Measurements from ENCODE around the gene ZNF330.
"Not testable (repeated sequence)": the region's sequence is repeated elsewhere in the genome, so short reads cannot be mapped to it uniquely, and the experiment has no call there.

Gene ZNF330

DNA sequence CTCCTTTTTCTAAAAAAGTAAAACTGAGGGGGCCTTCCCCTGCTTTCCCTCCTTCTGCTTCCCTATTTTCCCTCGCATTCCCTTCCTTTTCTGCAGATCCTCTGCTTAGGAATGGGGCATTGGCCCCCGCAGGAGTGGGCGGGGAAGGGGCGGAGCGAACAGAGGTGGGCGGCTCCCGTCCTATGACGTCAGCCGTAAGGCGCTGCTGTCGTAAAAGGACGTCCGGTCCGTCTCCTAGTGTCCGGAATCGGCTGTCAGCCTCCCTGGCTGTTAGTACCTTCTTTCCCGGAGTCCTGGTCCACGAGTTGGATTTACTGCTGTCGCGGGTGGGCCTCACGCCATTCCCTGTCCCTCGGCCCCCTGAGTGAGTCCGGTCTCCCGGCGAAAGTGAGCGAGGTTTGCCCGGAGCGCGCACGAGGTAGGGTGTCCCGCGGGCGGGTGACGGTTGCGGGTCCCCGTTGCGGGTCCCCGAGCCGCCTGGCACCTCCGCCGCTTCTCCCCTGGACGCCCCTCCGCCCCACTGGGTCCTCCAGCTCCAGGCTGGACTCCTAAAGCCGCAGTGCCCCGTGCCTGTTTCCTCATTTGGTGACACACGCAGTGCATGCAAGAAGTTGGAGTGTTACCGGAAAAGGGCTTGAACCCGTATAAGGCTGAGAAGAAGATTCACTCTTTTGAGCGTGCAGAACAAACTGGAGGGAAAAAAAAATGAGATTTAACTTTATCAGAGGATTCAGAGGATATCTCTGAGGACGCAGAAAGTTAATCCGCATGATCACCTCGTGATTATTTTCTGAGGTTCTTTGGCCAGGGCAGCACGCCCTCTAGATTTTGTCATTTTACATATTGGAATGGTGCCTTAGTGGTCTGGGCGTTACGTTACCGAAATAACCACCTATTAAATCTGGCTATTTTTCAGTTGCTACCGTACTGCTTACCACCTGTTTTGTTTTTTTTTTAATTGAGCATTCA is at the start of gene ZNF330:
TSS of gene ZNF330 (plus strand) at position 205 of the 969 bp plus-strand sequence. CDS start 1,477 bp downstream, outside the sequence.
- DNase-seq (ENCODE audit: low read depth, low spot score): peak; percentile 46
- peak within 1 kb of the TSS; percentile 72 for H3K27ac ChIP-seq

DNA sequence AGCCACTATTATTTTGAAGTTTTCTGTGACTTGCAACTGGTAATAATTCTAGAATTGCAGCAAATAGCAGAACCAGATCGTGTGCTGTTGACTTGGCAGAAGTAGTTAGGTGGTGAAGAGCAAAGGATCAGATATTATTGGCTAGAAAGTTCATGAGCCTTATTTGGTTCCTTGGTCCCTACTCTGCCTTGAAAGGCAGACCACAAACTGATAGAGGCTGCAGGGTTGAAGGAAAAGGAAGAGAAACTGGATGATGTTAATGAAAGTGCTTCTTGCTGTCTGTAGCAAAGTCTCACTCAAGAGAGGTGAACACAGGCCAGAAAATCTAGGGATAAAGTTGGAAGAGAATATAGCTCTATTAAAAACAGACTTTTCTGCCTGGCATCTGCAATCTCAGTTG is 46.2 kb upstream of the ZNF330 start:
- DNase-seq (ENCODE audit: low read depth, low spot score): no peak
- H3K27ac ChIP-seq: no peak overlapping the region

DNA sequence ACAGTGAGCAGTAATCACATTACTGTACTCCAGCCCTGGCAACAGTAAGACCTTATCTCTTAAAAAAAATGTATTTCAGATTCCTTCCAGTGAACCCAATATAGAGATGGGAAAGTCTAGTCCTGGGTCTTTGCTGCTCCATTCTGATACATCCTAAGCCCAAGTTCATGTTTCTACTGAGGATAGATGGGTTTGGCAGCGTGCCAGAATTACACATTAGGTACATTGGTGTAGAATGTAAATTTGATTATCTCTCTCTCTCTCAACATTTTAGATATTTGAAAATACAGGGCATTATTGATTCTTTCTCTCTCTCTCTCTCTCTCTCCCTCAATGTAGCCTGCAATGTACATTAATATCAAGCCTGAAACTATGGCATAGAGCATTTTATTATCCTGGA is 43.5 kb upstream of the ZNF330 start:
- no peak for DNase-seq (ENCODE audit: low read depth, low spot score)
- H3K27ac ChIP-seq: no peak overlapping the region

DNA sequence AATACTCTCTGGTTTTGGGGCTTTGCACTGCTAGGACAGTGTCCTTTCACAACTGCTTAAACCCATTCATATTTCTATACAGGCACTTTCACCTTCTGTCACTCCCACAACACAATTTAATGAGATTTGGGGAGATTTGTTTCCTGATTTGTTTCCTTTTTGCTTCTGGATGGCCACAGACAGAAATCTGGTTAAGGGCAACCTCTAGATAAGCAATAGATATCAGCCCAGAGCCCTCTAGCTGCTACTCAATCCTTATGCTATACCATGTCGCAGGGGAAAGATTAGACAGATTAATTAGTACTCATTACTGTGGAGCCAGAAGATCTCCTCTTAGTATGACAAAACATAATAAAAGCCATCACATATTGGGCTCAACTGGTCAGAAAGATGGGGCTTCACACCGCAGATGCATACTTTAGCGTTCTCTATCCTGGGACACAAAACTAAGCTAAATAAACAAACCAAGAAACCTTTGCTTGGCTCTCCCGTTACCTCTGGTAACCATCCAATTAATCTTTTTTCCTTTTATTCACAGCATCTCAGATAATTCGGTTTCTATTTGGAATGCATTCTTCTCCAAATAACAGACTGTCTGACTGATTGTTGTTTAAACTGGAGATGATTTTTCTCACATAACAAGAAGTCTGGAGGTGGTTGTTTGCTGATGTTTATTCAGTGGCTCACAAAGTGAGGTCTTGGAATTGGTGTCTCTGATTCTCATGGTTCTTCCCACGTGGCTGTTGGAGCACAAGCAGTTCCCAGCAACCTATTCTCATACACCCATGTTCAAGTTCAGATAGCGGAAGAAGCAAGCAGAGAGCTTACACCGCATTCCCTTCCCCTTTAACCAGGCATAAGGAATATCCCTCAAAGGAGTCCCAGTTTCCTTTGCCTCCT is 41.0 kb upstream of the ZNF330 start:
- H3K27ac ChIP-seq: no peak overlapping the region
- DNase-seq (ENCODE audit: low read depth, low spot score): no peak

DNA sequence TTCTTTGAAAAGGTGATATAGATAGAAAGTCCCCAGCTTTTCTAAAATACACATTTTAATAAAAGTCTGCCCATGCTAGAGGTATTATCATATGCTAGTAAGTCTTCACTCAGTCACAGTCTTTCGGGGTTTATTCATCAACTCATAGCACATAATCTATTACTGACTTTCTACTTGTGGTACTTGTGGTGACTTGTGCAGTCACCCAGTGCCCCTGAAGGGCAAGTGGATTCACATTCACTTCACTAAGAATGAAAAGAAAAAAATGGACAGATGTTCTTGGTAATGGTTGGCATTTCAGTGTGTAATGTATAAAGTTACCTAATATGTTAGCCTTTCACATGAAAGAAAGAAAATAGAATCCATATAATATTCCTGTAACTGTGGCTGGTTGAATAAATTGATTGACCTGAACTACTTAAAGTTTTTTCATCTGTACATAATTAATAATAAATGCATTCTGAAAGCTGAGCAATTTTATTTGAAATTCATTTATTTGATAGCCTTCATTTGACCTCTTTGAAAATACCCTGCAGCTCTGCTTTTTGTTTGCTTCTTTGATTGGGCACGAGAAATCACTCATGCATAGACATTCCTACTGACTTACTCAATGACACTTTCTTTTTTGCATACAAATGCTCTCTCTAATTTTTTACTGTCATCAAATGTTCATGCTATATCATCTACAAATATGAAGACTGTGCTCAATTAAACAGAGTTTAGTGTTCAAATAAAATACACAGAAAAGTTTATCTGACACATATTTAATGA is 39.5 kb upstream of the ZNF330 start:
- DNase-seq (ENCODE audit: low read depth, low spot score): peak; percentile 10
- no peak overlapping the region for H3K27ac ChIP-seq

DNA sequence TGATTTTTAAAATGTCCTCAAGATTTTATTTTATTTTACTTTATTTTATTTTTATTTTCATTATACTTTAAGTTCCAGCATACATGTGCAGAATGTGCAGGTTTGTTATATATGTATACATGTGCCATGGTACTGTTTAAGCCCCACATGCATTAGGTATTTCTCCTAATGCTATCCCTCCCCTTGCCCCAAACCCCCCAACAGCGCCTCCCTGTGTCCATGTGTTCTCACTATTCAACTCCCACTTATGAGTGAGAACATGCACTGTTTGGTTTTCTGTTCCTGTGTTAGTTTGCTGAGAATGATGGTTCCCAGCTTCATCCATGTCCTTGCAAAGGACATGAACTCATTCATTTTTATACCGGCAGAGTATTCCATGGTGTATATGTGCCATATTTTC is 37.2 kb upstream of the ZNF330 start:
- not testable (repeated sequence) for DNase-seq (ENCODE audit: low read depth, low spot score); H3K27ac ChIP-seq

DNA sequence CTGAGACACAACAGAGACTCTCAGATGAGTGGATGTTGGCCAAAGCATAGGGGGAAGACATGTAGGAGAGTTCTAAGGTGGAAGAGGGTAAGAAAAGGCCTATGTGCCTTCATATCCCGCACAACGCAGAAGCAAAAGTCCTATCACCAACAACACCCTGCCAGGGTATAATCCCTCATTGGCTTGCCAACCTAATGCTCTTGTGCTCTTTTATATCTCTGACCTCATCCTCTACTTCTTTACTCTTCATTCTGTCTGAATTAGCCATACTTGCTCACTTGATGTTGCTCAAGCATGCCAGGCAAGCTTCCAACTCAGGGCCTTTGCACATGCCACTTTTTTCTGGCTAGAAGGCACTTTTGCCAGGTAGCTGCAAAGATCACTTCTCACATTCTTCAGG is 28.1 kb upstream of the ZNF330 start:
- no peak overlapping the region for H3K27ac ChIP-seq
- no peak for DNase-seq (ENCODE audit: low read depth, low spot score)

DNA sequence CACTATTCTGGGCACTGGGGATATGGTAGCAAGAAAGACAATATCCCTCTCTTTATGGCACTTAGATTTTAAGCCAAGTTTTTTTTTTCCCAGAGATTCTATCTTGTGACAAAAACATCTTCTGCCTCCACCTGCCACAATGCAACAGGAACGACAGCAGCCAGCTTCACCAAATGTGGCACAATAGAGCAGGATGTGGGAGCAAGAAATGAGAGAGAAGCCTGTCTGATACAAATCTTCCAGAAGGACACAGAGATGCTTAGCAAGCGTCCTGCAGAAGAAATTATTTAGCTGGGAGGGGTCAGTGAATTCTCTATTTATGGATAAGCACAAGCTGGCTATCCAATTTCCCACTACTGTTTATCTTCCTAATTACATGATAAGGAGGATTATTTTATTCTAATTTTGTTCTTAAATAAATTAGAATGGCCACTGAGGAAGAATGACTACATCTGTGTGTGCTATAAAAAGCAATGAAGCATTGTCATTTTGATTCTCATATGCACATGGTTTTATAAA is 27.1 kb upstream of the ZNF330 start:
- no peak overlapping the region for H3K27ac ChIP-seq

DNA sequence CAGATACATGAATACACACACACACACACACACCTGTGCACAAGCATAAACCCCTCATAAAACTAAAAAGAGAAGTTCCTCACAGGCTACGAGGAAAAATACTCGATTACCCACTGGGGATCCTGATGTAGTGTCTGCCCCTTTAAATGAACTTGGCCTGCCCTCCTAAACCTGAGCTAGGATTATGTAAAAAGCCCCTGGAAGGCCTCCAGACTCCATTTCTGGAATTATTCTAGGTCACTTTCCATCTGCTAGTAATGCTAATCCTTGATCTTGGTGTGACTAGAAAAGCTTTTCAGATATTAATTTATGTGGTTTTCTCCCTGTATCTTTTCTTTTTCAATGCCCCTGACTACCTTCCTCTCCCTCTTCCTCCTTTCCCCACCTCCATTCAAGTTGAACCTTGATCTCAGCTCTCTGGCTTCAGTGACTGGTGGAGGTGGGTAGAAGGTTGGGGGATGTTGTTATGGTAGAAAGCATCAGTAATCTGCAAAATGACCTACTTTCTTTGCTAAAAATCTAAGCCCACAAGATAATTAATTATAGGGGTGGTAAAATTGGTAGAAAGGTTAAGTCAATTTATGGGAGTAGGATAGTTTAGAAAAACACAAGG is 25.5 kb upstream of the ZNF330 start:
- H3K27ac ChIP-seq: no peak overlapping the region
- DNase-seq (ENCODE audit: low read depth, low spot score): no peak

More for the DNA sequence above, 27.1 kb upstream of the ZNF330 start:
- DNase-seq (ENCODE audit: low read depth, low spot score): no peak

DNA sequence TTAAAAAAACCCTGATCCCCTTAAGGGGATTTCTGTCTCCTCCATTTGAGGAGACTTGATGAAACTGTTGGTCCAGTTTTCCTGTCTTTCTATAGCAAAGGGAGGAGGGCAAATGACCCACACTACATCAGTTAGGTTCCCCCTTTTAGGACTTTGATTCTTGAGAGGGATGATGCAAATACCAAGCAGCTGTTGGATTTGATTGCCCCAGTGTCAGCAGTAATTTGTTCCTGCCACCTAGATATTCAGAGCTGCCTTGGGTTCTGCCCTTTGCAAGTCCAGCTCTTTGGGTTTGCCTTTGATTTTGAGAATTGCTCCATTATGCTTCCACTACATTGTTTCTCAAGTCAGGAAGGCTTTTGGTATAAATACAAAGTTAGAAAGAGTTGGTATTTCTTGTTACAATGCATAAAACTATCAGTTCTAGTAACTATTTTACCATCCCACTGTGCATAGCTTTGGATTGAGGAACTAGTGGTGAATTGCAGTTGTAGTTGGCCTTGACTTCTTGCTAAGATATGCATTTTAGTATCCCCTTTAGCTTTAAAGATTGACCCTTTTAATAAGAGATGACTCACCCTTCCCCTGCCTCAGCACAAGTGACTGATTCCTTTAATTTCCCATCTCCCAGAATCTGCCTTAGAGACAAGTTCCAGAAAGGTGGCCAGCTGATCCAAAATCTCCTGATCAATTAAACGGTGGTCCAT is 24.3 kb upstream of the ZNF330 start:
- no peak for DNase-seq (ENCODE audit: low read depth, low spot score)
- no peak overlapping the region for H3K27ac ChIP-seq

DNA sequence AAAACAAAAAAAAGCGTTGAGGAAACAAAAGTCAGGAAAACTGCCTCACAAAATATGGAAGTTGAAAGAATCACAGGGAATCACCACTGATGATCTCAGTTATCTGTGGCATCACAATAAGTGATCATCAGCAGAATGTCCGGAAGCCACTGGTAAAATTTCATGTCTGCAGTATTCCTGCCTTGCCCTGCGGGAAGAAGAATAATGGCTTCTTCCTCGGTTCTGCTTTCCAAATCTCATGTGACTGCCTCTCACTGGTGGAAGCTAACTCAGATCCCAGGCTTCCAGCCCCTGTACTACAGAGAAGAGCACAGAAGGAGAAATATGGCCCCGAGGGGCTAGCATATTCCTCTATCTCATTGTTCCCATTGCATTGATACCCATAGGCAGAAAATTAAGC is 12.7 kb upstream of the ZNF330 start:
- H3K27ac ChIP-seq: no peak overlapping the region
- no peak for DNase-seq (ENCODE audit: low read depth, low spot score)

DNA sequence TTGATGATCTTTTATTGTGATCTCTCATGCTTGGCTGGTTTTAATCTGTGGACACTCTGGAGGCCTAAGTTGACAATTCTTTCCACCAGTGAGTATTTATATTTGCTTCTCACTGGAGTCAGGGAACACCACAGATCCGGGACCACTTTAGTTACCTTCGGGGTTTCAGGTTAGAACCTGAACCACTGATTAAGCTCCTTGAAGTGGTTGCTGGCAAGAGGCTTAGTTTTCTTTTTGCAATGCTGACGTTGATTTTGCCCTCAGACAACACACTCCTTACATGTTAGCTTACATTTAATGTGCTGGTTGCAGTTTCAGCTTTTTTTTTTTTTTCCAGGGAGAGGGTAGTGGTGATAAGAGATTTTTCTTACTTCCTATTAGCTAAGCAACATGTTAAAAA is 10.5 kb upstream of the ZNF330 start:
- no peak for DNase-seq (ENCODE audit: low read depth, low spot score)
- H3K27ac ChIP-seq: no peak overlapping the region

DNA sequence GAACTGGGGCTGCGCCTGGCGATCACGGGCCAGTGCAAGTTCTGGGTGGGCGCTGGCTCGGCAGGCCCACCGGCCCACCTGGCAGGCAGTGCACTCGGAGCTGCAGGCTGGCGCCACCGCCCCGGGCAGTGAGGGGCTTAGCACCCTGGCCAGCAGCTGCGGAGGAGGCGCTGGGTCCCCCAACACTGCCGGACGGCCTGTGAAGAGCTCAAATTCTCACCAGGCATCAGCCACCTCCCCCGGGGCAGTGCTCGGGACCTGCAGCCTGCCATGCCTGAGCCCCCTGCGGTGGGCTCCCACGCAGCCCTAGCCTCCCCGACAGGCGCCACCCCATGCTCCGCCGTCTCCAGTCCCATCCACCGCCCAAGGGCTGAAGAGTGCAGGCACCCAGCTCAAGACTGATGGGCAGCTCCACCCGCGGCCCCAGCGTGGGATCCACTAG is 7.1 kb upstream of the ZNF330 start:
- no peak for DNase-seq (ENCODE audit: low read depth, low spot score)

DNA sequence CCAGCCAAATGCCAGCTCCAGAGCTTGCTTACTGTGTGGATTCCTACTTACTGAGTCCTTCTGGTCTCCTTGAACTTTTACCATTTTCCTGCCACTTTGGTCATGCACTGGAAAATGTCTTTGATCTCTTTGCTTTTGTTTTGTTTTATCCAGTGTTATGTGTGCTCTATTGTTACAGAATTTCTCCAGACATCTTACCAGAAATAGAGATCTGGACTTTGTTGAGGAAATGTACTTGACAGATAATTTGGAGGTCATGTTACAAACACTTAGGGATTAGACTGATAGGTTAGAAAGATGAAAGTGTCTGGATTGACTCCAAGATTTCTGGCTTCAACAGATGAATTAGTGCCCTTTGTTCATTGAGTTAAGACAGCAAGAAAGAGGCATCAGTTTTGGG is 5.7 kb upstream of the ZNF330 start:
- no peak for DNase-seq (ENCODE audit: low read depth, low spot score)
- no peak overlapping the region for H3K27ac ChIP-seq

More for the DNA sequence above, 7.1 kb upstream of the ZNF330 start:
- H3K27ac ChIP-seq: no peak overlapping the region

DNA sequence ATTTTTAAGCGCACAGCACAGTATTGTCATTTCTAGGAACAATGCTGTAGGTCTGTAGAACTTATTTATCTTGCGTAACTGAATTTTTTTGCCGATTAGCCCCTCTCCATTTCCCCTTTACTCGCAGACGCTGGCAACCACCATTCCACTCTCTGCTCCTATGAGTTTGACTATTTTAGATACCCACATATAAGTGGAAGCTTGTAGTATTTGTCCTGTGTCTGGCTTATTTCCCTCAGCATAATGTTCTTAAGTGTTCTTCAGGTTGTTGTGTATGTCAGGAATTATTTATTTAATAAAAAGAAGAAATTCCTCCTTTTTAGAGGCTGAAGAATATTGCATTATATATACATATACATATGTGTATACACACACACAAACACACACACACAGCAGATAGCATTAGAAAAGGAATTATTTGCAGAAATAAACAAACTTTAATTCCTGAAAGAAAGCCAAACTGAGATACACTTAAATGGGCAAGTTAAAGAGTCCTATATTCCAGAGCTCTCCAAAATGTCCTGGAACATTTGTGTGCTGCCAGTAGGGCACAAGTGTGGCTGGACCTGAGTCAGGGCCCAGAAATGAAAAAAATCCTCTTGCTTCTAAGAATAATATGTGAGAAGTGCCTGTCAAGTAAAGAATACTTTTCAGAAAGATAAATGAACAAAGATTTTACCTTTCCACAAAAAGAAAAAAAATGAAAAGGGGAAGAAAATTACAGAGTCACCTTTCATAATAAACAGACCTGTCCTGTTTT is 4.5 kb upstream of the ZNF330 start:
- H3K27ac ChIP-seq: no peak overlapping the region
- no peak for DNase-seq (ENCODE audit: low read depth, low spot score)

DNA sequence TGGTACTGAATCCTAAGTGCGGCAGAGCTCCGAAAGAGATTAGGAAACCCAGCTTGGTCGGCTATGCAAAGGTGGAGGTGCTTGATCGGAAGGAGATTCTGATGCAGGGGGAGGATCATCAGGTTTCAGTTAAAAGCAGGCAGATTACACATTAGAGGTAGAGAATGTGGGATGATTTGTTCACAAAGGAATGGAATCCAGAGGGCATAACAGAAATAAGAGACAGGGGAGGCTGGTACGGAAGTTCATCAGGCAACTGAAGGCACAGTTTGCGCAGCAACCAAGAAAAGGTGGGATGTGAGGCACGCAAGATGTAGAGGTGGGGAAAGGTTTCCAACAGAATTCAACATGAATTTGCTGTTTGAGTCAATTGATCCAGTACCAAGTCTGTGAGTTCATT is 424 bp upstream of the ZNF330 start:
- H3K27ac ChIP-seq: no peak overlapping the region
- no peak for DNase-seq (ENCODE audit: low read depth, low spot score)

DNA sequence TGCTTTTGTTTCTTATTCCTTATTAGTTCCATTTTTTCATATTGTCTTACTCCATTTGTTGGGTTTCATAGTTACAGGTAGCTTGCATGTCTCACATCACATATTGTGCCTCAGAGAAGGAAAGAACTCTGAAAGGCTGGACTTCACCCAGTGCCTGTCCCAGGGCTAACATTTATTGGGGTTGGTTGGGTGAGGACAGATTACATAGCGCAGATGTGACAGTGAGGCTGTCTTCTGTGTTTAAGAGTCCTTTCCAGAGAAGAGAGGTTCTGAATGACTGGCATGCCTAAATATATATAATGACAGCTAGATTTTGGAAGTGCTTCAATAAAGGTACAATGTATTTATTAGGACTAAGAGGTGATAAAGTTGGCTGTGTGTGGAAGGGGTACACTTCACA is 2.7 kb downstream of the ZNF330 start:
- no peak for DNase-seq (ENCODE audit: low read depth, low spot score)
- no peak overlapping the region for H3K27ac ChIP-seq

DNA sequence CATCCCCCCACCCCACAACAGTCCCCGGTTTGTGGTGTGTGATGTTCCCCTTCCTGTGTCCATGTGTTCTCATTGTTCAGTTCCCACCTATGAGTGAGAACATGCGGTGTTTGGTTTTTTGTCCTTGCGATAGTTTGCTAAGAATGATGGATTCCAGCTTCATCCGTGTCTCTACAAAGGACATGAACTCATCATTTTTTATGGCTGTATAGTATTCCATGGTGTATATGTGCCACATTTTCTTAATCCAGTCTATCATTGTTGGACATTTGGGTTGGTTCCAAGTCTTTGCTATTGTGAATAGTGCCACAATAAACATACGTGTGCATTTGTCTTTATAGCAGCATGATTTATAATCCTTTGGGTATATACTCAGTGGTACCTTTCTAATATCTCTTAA is 6.6 kb downstream of the ZNF330 start:
- not testable (repeated sequence) for H3K27ac ChIP-seq; DNase-seq (ENCODE audit: low read depth, low spot score)

Data from epithelial cell of prostate (primary cell).